HFFc6 (cell line): ENCODE data around the gene SAMD14. TPM values are rescaled to one million over a fixed set of nuclear protein-coding genes. Genes with fewer than 3 reads are reported as not detected.
A peak's percentile ranks its signal among the peaks of the same experiment; 100 is the strongest.

Experiments
- DNase-seq: peaks from one replicate; pipeline ENCODE4 v3.0.0-alpha.2; 2018
- H3K27ac Mint-ChIP-seq: 2 replicates; pipeline ENCODE4 v1.8.0; 2020; ENCODE audit warnings: mild to moderate bottlenecking, mixed read lengths
- H3K27me3 Mint-ChIP-seq: 2 replicates; pipeline ENCODE4 v1.8.0; 2021; ENCODE audit warnings: mild to moderate bottlenecking, moderate library complexity, mixed read lengths; ENCODE audit not compliant: insufficient read depth
- H3K36me3 Mint-ChIP-seq: 2 replicates; pipeline ENCODE4 v1.8.0; 2021; ENCODE audit warnings: low read depth, mixed read lengths
- H3K4me1 Mint-ChIP-seq: 2 replicates; pipeline ENCODE4 v1.8.0; 2020; ENCODE audit warnings: low read depth, mixed read lengths
- H3K4me3 Mint-ChIP-seq: 2 replicates; pipeline ENCODE4 v1.8.0; 2020; ENCODE audit warnings: mild to moderate bottlenecking, moderate library complexity, mixed read lengths
- H3K9me3 Mint-ChIP-seq: 2 replicates; pipeline ENCODE4 v1.8.0; 2020; ENCODE audit warnings: mild to moderate bottlenecking, mixed read lengths
- total RNA-seq, 6 experiments: library from RNA; stranded (reverse); fragmentation: NEBNext Ultra II Directional; extraction: Animal tissue kit (Norgen Biotek cat#: 25700); gene quantifications; 2 replicates in 1 of 6; 3 replicates in 5 of 6; pipeline ENCODE4 v1.2.3, GENCODE V29; 2021
- TF ChIP-seq, protein P1 (sequence below): fragments of 200-600 bp; sonication (generic); IDR thresholded peaks from 2 replicates; pipeline ENCODE4 v1.5.0; 2021; ENCODE audit warnings: antibody characterized with exemption, mild to moderate bottlenecking

SAMD14 gene
- total RNA-seq, 6 experiments from 2014 or later, result 4.3 to 14.1 (median 11.4) TPM

DNA sequence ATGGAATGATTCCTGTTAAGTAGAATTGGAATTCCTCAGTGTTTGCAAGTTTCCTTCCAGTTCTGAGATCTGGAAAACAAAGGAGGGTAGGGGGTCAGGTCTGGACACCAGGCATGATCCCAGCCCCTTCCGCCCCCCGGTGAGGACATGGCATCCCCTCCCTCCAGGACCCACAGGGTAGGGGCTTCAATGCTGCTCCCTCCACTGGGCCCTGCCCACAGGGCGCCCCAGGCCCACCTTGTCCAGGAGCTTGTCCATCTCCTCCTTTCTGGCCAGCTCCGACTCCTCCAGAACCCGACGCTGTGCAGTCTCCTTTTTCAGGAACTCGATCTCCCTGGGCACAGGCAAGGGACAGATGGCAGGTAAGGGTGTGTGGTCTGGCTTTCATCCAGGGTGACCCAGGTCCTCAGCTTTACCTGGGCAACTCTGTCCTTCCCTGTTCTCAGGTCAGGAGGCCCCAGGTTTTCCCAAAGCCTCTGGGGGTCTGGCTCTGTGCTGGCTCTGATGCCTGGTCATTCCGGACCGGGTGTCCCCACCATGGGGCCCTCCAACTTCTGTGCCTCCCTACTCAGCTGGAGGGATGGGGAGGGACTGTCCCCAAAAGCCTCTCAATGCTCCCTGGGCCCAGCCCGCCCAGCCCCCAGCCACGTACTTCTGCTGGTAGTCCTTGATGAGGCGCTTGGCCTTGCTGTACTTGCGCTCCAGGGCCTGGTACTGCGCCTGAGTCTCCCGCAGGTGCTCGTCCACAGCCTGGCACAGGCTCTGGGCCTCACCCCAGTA, 5.5 kb upstream of the SAMD14 start:
- Mint-ChIP-seq H3K4me3 (no peak overlapping the region), H3K4me1 (peaks cover 51% of the 10 kb centered on the region), H3K27me3 (peaks cover 15% of the 10 kb centered on the region), H3K36me3 (peaks cover 32% of the 10 kb centered on the region), H3K9me3 (no peaks in the 10 kb centered on the region), H3K27ac (no peak overlapping the region; the same call in 1 of the 2 replicates)
- no peak for DNase-seq
- TF ChIP-seq, protein P1, sequence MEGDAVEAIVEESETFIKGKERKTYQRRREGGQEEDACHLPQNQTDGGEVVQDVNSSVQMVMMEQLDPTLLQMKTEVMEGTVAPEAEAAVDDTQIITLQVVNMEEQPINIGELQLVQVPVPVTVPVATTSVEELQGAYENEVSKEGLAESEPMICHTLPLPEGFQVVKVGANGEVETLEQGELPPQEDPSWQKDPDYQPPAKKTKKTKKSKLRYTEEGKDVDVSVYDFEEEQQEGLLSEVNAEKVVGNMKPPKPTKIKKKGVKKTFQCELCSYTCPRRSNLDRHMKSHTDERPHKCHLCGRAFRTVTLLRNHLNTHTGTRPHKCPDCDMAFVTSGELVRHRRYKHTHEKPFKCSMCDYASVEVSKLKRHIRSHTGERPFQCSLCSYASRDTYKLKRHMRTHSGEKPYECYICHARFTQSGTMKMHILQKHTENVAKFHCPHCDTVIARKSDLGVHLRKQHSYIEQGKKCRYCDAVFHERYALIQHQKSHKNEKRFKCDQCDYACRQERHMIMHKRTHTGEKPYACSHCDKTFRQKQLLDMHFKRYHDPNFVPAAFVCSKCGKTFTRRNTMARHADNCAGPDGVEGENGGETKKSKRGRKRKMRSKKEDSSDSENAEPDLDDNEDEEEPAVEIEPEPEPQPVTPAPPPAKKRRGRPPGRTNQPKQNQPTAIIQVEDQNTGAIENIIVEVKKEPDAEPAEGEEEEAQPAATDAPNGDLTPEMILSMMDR, result no peak

DNA sequence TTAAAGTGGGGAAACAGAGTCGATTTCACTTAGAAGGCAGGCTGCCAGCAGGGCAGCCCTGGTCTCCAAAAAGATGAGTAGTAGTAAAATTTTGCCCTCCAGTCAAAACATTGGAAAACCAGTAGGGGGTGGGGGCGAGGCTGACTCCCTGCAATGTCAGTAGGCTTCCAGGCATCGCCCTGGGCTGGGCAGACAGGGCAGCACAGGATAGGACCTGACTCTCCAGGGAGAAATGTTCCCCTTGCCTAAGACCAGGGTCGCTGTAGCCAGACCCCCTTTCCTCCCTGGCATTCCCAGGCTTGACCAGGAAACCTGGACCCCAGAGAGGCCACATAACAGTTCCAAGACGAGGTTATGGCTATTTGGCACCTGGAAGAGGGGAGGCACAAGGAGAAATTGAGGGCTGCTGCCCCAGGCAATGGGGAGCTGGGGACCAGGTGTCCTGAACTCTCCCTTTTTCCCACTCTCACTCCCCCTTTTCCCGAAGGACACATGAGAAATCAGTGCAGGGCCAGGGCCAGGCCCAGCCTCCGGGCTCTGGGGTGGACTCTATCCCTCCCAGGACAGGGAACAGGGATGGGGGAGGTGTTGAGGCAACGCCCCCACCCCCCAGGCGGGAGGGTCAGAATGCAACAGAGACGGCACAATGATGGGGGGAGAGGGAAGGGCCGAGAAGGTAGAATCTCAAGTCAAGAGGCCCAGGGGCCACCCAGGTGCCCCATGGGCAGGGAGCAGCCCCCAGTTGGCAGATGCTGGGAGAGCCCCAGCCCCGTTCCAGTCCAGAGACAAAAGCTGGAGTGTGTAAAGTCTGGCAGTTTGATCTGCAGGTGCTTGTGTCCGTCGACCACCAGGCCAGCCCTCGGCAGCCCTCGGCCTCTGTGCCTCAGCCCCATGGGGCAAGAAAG, 4.5 kb upstream of the SAMD14 start:
- H3K4me1 Mint-ChIP-seq, result peaks cover 42% of the 10 kb centered on the region
- peaks cover 23% of the 10 kb centered on the region for H3K36me3 Mint-ChIP-seq
- H3K27me3 Mint-ChIP-seq, result peaks cover 15% of the 10 kb centered on the region
- DNase-seq, result peak; percentile 34
- TF ChIP-seq, protein P1, result peak; percentile 40
- peak overlapping the region; percentile 17; the same call in 1 of the 2 replicates for H3K4me3 Mint-ChIP-seq
- peak overlapping the region; percentile 73 for H3K27ac Mint-ChIP-seq
- H3K9me3 Mint-ChIP-seq, result no peaks in the 10 kb centered on the region

DNA sequence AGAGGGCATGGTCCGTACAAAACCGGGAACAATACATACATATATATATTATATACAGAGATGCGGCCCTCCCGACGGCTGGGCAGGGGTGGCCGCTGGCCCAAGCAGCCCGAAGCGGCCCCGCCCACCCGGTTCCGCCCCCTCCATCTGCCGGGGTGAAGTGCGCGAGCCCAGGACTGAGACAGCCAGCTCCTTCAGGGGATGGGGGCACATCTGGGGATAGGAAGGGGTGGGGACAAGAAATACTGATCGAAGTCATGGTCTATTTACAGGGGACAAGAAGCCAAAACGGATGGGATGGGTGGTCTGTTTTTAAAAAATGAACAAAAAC, 3.8 kb upstream of the SAMD14 start:
- TF ChIP-seq, protein P1, result no peak
- Mint-ChIP-seq H3K4me1 (peaks cover 45% of the 10 kb centered on the region), H3K36me3 (peaks cover 23% of the 10 kb centered on the region), H3K27me3 (peaks cover 15% of the 10 kb centered on the region), H3K4me3 (peak overlapping the region; percentile 17; the same call in 1 of the 2 replicates), H3K9me3 (no peaks in the 10 kb centered on the region), H3K27ac (peak overlapping the region; percentile 73)
- no peak for DNase-seq

DNA sequence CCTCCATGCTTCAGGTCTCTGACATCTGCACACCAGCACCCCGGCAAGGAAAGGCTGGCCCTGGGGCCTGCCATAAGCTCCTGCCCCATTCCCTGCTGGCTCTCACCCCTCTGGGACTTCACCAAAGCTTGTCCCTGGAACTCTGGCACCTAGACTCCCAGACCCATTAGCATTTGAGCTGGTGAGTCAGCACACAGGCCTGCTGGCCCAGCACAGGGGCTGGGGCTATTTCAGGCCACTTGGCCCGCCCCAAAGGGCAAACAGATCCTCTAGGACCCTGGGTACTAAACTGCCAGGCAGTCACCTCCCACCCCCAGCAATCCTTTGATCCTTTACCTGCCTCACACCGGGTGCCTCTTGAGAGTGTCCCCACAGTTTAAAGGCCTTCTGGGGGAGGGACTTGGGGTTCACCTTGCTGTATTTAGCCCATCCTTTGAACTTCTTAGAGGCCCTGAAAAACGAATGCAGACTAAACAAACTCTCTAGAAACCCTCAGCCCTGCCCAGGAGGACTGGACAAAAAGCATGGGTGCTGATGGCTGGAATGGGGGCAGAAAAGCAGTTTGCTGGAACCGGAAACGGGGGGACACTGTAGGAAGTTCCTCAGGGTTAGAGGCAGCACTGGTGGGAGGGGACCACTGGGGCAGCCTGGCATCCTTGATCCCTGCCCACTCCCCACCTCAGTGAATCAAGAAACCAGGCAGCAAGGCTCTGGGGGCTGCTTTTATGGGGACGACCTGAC, 3.2 kb upstream of the SAMD14 start:
- Mint-ChIP-seq H3K27ac (peak overlapping the region; percentile 73), H3K36me3 (peaks cover 19% of the 10 kb centered on the region), H3K4me3 (no peak overlapping the region), H3K9me3 (no peaks in the 10 kb centered on the region), H3K27me3 (peaks cover 17% of the 10 kb centered on the region), H3K4me1 (peaks cover 50% of the 10 kb centered on the region)
- TF ChIP-seq, protein P1, result no peak
- peak; percentile 58 for DNase-seq

DNA sequence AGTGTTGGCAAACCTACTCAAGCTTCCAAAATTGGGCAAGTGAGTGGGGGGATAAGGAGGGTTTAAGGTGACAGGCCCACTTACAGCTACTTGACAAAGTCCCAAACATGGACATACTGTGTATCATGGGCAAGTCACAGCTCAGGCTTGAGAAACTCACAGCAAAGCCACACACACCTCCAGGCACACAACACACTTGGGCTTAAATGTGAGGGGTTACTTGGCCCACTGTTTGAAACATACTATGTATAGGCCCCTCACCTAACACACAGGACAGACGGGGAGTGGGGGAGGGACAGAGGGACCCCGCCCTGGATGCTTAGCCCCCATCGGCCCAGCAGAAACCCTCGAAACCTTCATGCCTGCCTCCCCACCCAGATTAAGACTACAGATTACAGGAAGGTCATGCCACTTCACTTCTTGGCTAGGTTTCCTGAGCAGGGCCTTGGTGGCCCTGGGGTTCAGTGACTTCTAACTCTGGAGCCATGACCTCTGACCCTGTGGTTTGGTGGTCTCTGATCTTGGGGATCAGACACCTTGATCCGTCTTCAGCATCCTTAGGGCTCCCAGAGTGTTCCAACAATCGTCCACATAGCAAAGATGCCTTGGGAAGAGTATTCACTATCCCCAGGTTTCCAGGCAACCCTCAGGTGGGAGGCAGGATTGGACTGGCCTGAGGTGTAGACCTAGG, 2.3 kb upstream of the SAMD14 start:
- DNase-seq, result no peak
- Mint-ChIP-seq H3K27me3 (peaks cover 11% of the 10 kb centered on the region), H3K9me3 (no peaks in the 10 kb centered on the region), H3K27ac (peak overlapping the region; percentile 37; the same call in 1 of the 2 replicates), H3K36me3 (peaks cover 12% of the 10 kb centered on the region), H3K4me1 (peaks cover 59% of the 10 kb centered on the region), H3K4me3 (no peak overlapping the region)
- TF ChIP-seq, protein P1, result no peak
